AML-193 (cell line): ENCODE results near the gene CPEB3.
"Not testable (repeated sequence)": the region's sequence is repeated elsewhere in the genome, so short reads cannot be mapped to it uniquely, and the experiment has no call there.

Source experiments
- DNase-seq, 2 experiments: peaks; one replicate each; lab custom pipeline; 2025; lab: John Stamatoyannopoulos, UW

CPEB3 gene

DNA sequence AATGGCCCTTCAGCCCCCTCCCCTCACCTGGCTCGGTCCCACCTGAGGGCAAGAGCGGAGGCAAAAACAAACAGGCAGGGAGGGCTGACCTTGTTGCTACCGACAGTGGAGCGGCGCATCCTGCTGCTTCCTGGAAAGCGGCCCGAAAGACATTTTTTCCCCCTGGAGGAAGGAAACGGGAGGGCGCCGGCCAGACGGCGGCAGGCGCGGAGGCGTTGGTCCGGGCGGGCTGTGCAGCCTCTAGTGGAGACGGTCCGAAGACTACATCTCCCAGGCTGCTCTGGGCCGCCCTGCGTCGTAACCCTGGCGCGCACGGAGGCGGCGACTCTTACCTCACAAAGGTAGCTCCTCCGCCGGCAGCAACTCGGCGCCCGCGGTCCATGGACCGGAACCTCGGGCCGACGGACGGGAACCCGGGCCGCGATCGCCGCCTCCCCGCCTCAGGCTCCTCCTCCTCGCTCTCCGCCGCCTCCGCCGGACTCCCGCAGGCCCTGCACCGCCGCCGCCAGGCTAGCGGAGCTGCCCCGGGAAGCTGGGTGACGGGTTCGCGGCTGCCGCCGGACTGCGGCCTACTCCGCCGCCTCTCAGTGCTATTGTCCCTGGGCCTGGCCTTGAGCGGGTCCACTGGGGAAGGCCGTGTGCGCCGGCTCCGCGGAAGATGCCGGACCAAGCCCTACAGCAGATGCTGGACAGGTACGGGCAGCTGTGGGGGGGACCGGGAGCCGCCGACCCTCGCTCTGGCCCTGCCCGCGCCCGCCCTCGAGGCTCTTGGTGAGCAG, at the start of gene CPEB3, which contains the start of gene MARCHF5:
Gene CPEB3 (minus strand): TSS at position 242 of the 779 bp plus-strand sequence. CDS start 50,728 bp downstream, outside the sequence.
Gene MARCHF5 (plus strand): TSS at position 331 of the 779 bp plus-strand sequence. CDS start 328 bp downstream, at position 659.
- DNase-seq = peak; percentile 91 to 92

DNA sequence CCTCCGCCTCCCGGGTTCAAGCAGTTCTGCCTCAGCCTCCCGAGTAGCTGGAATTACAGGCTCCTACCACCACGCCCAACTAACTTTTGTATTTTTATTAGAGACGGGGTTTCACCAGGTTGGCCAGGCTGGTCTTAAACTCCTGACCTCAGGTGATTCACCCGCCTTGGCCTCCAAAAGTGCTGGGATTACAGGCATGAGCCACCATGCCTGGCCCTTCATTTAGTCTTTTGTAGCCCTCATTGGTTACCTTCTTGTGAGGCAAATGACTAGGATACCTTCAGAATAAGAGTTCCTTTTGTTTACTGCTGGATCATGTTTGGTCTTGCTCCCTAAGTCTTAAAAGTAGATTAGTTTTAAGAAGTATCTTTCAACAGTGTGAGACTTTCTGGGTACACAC, 39.0 kb upstream of the CPEB3 start:
- not testable (repeated sequence) for DNase-seq

DNA sequence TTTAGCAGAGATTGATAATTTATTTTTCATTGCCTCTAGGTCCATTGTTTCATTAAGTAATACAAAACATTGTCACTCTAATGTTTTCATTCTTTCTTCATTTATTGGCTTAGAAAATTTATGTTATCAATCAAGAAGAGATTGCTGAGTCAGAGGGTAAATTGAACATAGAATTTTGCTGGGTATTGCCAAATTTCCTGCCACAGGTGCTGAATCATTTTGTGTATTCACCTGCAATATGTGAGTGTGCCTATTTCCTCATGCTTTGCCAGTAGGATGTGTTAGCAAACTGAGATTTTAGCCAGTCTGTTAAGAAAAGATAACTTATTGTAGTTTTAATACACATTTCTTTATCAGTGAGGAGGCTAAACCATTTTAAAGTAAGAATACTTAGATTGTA, 38.1 kb upstream of the CPEB3 start:
- DNase-seq = no peak

DNA sequence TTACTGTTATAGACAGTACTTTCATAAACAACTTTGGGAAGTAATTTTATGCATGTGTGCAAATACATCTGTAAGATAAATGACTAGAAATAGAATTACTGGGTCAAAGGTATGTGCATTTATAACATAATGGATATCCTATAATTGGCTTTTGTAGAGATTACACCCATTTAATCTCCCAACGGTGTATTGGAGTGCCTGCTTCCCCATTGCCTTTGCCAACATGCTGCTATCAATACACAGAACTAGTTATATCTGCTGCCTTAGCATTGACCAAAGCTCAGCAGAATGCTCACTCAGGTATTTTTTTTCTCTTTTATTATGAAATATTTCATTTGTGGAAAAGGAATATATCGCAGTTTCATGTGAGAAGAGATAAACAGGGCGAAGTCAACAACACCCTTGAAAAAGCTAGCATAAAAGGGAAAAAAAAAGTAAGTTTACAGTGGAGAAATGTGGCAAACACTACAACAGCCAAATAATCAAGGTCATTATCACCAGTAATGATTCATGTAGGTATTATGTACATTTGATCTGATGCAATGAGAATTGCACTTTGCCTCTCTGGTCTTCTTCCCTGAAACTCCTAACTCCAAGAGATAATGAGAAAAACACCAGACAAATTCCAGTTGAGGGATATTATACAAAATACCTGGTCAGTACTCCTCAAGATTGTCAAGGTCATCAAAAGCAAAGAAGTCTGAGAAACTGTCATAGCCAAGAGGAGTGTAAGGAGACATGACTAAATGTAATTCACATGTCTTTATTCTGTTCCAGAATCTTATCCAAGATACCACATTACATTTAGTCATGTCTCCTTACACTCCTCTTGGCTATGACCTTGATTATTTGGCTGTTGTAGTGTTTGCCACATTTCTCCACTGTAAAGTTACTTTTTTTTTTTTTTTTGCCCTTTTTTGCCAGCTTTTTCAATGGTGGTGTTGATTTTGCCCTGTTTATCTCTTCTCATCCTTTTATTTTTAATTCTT, 36.9 kb upstream of the CPEB3 start:
- no peak for DNase-seq

DNA sequence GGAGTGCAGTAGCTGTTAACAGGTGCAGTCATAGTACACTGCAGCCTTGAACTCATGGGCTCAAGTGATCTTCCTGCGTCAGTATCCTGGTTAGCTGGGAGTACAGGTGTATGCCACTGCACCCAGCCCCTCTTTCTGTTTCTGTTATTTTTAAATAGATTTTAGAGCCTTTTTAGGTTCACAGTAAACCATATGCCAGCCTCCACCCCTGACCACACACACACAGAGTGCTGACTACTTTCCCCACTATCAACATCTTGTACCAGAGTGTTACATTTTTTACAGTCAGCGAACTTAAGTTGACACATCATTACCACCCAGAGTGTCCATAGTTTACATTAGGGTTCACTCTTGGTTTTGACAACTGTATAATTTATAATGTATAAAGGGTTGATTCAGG, 32.2 kb upstream of the CPEB3 start:
- DNase-seq = no peak

DNA sequence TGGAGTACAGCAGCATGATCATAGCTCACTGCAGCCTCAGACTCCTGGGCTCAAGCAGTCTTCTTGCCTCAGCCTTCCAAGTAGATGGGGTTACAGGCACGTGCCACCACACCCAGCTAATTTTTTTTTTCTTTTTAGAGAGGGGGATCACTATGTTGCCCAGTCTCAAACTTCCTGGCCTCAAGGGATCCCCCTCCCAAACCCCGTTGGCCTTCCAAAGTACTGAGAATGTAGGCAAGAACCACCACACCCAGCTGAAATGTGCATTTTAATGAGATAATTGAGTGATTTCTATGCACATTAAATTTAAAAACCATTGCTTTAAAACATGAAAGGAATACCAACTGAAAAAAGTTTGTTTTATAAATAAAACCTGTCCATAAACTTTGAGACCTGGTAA, 25.7 kb upstream of the CPEB3 start:
- no peak for DNase-seq

DNA sequence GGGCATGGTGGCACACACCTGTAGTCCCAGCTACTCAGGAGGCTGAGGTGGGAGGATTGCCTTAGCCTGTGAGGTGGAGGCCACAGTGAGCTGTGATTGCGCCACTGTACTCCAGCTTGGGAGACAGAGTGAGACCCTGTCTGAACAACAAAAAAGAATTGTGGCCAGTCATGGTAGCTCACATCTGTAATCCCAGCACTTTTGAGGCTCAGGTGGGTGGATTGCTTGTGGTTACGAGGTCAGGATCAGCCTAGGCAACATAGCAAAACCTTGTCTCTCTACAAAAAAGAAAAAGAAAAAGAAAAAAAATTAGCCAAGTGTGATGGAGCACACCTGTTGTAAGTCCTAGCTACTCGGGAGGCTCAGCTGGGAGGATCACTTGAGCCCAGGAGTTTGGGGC, 22.9 kb upstream of the CPEB3 start:
- DNase-seq = no peak

- DNase-seq = no peak
Observed at GRCh38 chr10:92309272-92309671, 18.4 kb upstream of the CPEB3 start.

DNA sequence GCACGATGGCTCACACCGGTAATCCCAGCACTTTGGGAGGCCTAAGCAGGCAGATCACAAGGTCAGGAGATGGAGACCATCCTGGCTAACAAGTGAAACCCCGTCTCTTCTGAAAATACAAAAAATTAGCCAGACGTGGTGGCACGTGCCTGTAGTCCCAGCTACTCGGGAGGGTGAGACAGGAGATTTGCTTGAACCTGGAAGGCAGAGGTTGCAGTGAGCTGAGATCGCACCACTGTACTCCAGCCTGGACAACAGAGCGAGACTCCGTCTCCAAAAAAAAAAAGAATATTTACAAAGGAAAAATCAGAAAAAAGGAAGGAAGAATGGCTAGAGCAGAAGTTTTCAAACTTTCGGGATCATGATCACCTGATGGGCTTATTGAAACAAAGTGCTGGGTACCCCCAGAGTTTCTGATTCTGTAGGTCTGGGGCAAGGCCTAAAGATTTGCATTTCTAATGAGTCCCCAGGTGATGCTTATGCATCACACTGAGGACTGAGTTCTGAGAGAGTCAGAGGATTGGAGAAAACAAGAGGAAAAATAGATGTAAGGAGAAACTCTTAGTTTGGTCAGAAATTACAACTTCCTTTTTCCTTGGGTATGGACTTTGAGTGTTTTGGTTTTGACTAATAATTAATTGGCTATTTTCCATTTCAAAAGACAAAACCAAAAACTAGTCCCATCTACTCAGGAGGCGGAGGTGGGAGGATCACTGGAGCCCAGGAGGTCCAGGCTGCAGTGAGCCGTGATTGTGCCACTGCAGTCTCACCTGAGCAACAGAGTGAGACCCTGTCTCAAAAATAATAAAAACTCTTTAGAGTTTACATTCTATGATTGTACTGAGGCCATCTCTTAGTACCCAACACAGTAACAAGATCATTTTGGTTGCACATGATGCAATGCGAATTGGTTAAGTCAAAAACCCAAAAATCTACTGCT, 14.5 kb upstream of the CPEB3 start:
- no peak for DNase-seq

- DNase-seq = no peak
Observed at GRCh38 chr10:92304061-92304460, 13.2 kb upstream of the CPEB3 start.

GRCh38 chr10:92303096-92303495, 12.2 kb upstream of the CPEB3 start:
- no peak for DNase-seq

DNA sequence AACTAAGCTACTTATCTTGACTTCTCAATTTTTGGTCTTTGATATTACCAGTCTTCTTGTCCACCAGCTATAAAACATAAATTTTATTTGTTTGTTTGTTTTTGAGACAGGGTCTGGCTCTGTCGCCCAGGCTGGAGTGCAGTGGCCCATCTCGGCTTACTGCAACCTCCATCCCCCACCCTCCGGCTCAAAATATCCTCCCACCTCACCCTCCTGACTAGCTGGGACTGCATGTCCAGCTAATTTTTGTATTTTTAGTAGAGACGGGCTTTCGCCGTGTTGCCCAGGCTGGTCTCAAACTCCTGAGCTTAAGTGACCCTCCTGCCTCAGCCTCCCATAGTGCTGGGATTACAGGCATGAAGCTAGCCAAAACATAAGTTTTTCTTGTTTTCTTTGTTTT, 7.6 kb upstream of the CPEB3 start:
- no peak for DNase-seq

GRCh38 chr10:92291921-92292845, 1.3 kb upstream of the CPEB3 start:
- DNase-seq = peak; percentile 60 to 63

- DNase-seq = no peak
Observed at GRCh38 chr10:92291616-92291865, 663 bp upstream of the CPEB3 start.

DNA sequence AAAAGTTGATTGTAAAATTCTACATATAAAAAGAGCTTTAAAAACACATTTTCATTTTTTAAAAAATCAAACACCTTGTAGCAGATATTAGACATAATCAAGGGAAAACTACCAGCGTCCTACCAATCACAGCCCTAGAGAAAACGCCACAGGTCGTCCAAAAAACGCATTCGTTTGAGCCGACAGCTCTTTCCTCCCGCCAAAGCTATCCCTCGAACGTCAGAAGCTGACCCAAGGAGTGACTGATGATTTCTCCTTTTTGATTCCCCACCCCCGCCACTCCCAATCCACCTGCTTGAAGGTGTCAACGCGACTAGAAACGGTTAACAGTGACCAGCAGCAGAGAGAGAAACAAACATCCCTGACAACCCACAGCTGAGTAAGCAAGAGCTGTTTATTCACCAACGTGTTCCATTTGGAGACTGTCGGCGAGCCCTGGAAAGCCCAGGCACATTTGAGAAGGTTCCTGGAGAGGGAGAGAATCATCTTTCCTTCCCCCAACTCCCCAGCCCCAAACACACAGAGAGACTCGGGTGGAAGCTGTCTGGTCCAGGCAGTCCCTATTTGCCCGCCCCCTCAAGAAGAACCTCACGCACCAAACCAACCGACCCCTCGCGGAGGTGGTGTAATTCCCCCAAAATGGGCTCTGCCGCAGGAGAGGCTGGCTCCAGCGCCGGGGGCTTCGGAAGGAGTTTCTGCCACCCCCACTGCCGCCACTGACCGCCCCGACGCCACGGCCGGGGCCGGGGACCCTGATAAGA, 622 bp downstream of the CPEB3 start:
- peak; percentile 40 to 46 for DNase-seq

GRCh38 chr10:92284112-92284704, 6.7 kb downstream of the CPEB3 start:
- no peak for DNase-seq

- DNase-seq = no peak
Observed at GRCh38 chr10:92278996-92279696, 11.7 kb downstream of the CPEB3 start.

DNA sequence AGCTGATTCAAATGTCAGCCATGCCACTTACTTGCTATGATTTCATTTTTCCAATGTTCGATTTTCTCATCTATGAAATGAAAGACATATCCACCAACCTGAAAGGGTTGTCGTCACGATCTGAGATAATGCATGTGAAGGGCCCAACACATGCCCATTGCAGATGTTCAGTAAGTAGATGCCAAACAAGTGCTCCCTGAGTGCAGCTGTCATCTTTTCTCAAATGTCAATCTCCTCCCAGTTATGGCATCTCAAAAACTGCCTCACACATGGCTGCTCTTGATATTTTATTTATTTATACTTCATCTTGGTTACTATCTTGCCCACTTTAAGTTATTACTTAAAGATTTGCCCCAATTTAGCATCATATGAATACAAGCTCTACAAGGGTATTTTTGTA, 16.8 kb downstream of the CPEB3 start:
- no peak for DNase-seq

- DNase-seq = peak; percentile 49 to 62
Observed at GRCh38 chr10:92268748-92269147, 22.1 kb downstream of the CPEB3 start.
